HG03097 (cell line): Measurements from ENCODE around the gene RAD54L2.
"Not testable (repeated sequence)": the region's sequence is repeated elsewhere in the genome, so short reads cannot be mapped to it uniquely, and the experiment has no call there.

Experiments
- ATAC-seq: cut with Tn5 transposase; IDR thresholded peaks from one replicate; pipeline ENCODE4 v1.9.1; 2021; ENCODE audit not compliant: unreplicated experiment, low FRiP score

The RAD54L2 gene, protein sequence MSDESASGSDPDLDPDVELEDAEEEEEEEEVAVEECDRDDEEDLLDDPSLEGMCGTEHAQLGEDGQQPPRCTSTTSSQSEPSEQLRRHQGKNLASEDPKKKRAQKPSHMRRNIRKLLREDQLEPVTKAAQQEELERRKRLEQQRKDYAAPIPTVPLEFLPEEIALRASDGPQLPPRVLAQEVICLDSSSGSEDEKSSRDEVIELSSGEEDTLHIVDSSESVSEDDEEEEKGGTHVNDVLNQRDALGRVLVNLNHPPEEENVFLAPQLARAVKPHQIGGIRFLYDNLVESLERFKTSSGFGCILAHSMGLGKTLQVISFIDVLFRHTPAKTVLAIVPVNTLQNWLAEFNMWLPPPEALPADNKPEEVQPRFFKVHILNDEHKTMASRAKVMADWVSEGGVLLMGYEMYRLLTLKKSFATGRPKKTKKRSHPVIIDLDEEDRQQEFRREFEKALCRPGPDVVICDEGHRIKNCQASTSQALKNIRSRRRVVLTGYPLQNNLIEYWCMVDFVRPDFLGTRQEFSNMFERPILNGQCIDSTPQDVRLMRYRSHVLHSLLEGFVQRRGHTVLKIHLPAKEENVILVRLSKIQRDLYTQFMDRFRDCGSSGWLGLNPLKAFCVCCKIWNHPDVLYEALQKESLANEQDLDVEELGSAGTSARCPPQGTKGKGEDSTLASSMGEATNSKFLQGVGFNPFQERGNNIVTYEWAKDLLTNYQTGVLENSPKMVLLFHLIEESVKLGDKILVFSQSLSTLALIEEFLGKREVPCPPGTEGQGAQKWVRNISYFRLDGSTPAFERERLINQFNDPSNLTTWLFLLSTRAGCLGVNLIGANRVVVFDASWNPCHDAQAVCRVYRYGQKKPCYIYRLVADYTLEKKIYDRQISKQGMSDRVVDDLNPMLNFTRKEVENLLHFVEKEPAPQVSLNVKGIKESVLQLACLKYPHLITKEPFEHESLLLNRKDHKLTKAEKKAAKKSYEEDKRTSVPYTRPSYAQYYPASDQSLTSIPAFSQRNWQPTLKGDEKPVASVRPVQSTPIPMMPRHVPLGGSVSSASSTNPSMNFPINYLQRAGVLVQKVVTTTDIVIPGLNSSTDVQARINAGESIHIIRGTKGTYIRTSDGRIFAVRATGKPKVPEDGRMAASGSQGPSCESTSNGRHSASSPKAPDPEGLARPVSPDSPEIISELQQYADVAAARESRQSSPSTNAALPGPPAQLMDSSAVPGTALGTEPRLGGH (N-terminal part only)

DNA sequence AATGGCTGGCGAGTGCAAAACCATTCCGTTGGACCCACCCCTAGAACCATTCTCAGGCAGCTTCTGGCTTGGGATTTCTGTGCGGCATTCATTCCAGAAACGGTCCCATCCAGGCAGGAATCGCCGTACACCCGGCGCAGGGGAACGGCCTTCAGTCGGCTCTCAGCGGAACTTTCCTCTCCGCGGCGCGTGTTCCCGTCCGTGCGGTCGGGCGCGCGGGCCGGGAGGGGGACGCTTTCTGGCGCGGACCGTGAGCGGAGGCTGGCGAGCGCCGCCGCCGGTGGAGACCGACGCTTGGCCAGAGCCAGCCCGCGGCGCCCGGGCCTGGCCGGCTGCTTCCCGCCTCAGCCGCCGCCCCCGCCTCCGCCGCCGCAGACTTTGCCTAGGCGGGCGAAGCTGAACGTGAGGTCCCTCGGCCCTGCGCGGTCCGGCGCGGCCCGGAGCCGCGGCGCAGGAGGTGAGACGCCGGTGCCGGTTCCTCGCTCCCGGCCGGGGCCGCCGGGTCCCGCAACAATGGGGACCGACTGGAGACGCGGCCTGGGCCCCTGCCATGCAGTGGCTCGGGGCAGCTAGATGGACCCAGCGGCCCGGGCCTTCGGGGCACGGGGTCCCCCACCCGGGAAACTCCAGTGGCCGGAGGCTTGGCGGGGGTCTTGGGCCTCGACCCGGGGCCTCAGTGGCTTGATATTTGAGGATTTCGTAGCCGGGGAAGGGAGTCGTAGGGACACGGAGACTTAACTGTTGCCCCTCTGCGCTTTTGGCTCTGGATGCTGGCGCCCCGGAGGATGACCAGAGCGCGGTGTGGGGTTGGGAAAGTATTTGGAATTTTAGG is at the start of gene RAD54L2:
RAD54L2 (plus strand) TSS at position 261 of the 832 bp plus-strand sequence. CDS start 51,702 bp downstream, outside the sequence.
- peak; percentile 82 for ATAC-seq

- ATAC-seq, result peak; percentile 52
Observed at GRCh38 chr3:51498876-51499738, 39.4 kb upstream of the RAD54L2 start.

- ATAC-seq, result no peak
Observed at GRCh38 chr3:51500632-51501131, 37.8 kb upstream of the RAD54L2 start.

DNA sequence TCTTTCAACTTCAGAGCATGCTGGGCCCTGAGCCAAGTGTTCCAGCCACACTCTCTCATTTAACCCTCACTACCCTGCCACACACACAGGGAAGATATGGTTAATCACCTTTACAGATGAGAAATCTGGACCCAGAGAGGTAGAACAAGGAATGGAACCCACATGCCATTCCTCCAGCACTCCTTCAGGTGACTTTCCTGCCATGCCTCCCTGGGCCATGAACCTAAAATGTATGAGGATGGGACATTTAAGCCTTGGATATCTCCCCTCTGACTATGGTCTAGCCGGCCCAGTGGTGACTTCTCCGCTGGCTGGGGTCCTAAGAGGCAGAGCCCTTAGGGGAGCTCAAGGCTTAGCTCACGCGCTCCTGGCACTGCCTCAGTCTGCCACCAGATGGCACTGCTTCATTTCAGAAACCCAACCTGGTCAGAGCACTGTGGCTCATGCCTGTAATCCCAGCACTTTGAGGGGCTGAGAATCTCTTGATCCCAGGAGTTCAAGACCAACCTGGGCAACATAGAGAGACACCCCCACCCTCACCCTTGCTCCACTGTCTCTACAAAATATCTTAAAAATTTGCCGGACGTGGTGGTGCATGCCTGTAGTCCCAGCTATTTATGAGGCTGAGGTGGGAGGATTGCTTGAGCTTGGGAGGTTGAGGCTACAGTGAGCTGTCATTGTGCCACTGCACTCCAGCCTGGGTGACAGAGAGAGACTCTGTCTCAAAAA is 36.5 kb upstream of the RAD54L2 start:
- no peak for ATAC-seq

DNA sequence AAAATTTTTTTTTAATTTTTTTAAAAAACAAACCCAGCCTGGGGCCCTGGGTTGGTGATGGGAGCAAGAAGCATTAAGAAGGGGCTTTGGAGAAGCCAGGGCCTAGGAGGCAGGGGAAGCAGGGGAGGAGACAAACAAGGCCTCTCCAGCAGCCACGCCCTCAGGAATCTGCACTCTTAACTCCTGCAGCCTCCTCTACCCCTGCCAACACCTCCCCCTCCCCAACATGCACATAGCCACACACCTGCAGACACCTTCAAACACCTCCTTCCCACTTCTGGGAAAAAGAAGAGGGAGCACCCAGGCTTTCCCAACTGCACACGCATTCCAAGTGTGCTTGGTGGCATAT is 36.0 kb upstream of the RAD54L2 start:
- ATAC-seq, result no peak

DNA sequence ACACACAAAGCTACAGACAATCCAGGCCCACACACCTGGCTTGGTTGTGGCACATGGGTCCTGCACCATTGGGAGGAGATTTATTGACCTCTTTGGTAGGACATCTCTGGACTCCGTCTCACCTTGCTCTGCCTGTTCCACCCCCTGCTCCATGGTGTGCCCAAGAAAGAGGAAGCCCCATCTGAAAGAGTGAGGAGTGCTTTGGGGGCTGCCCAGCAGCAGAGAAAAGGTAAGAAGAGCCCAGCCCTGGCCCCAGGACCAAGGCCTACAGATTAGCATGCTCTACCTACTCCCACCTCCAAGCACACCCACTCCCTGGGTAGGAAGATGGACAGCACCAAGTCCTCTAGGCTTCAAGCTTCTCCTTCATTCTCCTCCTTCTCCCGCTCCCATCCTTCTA is 35.5 kb upstream of the RAD54L2 start:
- ATAC-seq, result no peak

- ATAC-seq, result no peak
Observed at GRCh38 chr3:51508255-51508654, 30.3 kb upstream of the RAD54L2 start.

GRCh38 chr3:51510996-51511395 is 27.5 kb upstream of the RAD54L2 start:
- no peak for ATAC-seq

GRCh38 chr3:51514210-51514609 is 24.3 kb upstream of the RAD54L2 start:
- no peak for ATAC-seq

DNA sequence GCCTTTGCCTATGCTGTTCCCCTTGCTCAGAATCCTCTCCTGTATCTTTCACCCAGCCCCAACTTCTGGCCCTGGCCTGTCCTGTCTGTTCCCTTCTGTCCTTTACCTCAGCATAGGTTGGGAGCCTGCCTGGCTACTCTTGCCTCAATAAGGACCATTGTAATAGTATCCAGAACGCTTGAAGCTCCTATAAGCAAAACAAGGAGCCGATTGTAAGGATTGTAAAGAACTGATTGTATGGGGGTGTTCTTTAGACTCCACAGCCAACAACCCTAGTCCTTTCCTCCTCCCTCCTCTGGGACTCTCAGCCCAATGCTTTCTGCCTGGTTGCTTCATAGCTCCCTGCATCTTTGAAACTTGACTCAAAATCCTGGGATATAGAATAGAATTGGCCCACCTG is 18.7 kb upstream of the RAD54L2 start:
- no peak for ATAC-seq

GRCh38 chr3:51520906-51521730 is 17.4 kb upstream of the RAD54L2 start:
- ATAC-seq, result peak; percentile 59

GRCh38 chr3:51522273-51522962 is 16.1 kb upstream of the RAD54L2 start:
- ATAC-seq, result no peak

DNA sequence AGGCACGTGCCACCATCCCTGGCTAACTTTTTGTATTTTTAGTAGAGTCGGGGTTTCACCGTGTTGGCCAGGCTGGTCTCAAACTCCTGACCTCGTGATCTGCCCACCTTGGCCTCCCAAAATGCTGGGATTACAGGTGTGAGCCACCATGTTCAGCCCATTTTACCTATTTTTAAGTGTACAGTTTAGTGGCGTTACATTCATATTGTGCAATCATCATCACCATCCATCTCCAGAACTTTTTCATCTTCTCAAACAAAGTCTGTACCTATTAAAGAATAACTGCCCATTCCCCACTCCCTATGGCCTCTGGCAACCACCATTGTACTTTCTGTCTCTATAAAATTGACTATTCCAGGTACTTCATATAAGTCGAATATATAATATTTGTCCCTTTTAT is 13.6 kb upstream of the RAD54L2 start:
- not testable (repeated sequence) for ATAC-seq

DNA sequence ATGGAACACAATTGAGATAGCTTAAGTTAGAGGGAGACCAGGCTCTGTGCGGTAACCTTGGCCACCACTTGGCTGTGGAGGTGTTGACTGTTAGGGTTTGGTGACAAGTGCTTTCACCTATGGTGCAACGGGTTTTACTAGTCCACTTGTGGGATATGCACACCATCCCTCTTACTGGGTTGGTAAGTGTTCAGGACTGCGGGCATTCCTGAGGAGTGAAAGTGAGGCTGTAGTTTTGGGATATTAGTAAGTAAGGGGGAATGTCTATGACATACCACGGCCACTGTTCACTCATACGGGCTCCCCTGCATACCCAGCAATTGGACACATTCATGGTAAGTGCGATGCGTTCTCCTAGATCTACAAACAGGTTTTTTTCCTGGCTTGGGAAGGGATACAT is 8.0 kb upstream of the RAD54L2 start:
- no peak for ATAC-seq

DNA sequence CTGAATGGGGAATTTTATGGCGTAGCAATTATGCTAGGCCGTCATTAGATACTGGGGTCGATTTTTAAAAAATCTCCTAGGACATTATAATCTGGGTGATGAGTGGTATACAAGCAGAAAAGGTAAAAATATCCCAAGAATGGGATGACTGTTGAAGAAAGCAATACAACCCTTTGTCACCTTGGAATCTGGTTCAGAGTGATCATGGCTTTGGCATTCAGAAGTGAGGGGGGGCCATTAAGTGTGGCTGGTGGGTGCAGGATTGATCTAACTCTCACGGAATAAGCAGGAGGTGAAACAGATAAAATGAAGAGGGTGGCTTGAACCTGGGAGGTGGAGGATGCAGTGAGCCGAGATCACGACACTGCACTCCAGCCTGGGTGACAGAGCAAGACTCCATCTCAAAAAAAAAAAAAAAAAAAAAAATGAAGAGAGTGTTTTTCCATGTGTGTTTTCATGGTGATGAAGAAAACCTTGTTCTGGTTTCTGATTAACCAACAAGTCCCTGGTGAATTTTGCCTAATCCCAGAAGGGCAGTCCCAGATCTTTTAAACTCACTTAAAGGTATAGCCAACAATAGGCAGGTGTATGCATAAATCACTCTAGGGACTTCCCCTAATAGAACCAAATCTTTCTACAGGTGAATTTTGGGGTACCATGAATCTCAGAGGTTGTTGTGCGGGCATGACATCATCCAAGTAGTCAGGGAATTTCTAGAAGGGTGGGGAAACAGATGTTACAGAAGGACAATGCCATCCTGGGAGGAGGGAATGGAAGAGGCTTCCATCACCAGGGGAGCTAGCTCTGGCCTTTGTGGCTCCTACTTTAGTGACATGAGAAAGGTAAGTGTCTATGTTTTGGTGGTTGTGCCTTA is 3.1 kb upstream of the RAD54L2 start:
- ATAC-seq, result no peak

DNA sequence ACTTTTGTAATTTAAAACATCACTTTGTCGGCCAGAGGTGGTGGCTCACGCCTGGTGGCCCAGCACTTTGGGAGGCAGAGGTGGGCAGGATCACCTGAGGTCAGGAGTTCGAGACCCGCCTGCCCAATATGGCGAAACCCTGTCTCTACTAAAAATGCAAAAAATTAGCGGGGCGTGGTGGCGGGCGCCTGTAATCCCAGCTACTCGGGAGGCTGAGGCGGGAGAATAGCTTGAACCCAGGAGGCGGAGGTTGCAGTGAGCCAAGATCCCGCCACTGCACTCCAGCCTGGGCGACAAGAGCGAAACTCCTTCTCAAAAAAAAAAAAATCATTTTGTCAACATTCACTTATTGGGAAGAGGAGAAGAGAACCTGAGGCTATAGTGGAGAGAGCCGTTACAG is 888 bp upstream of the RAD54L2 start:
- not testable (repeated sequence) for ATAC-seq
